Tracheal epithelial cell (primary cell): ENCODE results near the gene SDHAF3. TPM values are rescaled to one million over a fixed set of nuclear protein-coding genes. Genes with fewer than 3 reads are reported as not detected.

Experiments used
- total RNA-seq: library from RNA; depleted of rRNA; stranded (reverse); fragments of >200 nt; gene quantifications from 2 replicates; pipeline ENCODE4 v1.2.1, GENCODE V29; 2014

The SDHAF3 gene
- 9.6 TPM in 2 replicates for total RNA-seq

GRCh38 chr7:97117372-97118188, at the start of gene SDHAF3:
Gene SDHAF3 (plus strand): TSS chr7:97117698. CDS start chr7:97117724, 26 bp downstream.

Other genes starting within 250 kb of the SDHAF3 start
- gene DLX6, start 112.1 kb upstream of the SDHAF3 start, total RNA-seq = not detected in 2 replicates
- gene DLX5, start 92.9 kb upstream of the SDHAF3 start, total RNA-seq = 0.24 TPM in 1 of 2 replicates, not detected in the other